ENCODE results near the gene COBL.

The COBL gene

DNA sequence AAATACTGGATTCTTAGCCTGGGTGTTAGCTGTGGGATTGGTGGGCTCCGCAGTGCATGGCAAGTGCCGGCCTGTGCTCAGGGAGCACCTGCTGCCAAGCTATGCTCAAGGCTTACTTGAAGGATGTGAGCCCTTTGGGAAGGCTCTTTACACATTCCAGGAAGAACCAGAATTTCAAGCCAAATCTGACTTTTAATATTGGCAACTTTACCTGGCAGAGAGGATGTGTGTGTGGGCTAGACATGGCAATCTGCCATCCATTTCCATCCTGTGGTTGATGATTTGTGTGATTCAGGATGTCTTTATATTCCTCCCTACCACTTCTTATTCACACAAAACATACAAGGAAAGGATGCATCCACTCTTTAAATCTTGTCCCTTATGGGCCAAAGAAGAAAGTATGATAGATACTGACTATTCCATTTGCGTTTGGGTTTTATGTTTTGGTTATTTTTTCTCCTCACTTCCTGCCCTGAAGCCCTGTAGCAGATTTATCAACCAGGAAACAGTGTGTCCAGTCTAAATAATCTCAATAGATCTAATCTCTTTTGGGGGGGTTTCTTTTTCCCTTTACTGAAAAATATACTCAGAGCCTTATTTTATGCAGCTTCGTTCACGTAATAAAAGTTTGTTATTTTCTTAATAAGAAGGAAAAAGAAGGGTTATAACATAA, 247.1 kb downstream of the COBL start:
- no peak for DNase-seq

DNA sequence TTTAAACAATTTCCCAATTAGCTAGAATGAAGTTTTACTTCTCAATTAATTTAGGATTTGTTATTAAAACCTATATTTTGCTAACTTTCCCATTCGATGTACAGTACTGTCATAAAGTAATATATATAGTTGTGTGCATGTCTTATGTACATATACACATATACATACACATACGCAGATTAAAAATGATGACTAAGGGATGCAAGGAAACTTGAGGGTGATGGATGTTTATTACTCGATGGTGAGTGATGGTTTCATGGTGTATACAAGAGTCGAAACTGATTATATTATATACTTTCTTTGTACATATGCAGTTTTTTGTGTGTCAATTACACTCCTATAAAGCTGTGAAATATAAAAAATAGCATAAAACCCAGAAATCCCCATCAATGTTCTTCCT, 248.2 kb downstream of the COBL start:
- DNase-seq = no peak

DNA sequence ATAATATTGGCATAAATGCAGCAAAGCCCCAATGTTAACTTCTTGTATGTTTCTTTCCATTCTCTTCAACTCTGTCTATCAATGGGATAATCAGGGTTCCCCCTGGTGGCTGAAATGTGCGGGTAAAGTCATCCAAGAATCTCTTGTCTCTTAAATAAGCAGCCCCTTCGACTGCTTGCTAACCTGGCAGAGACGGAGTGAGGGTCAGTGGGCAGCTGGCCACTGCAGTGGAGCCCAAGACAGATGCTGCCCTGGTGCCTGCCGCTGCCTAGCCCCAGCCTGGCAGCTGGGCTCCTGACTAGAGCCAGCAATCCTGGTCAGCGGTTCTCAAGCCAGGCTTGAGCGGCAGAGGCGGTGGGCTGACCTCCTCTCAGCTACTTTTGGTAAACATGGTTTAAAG, 248.9 kb downstream of the COBL start:
- DNase-seq = peak; percentile 71

DNA sequence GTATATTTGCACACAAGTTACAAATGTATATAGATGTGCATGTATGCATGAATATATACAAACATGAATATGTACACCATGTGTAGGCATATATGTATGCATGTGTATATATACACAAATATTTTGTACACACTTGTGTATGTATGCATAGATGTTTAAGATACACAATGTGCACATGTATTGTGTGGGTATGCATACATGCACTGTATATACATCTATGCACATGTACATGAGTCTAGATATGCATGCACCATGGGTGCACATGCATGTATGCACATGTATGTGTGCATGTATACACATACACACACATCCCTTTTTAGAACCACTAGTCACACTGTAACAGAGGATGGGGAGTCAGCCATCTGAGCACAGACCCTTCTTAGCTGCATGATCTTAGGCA, 249.4 kb downstream of the COBL start:
- no peak for DNase-seq

DNA sequence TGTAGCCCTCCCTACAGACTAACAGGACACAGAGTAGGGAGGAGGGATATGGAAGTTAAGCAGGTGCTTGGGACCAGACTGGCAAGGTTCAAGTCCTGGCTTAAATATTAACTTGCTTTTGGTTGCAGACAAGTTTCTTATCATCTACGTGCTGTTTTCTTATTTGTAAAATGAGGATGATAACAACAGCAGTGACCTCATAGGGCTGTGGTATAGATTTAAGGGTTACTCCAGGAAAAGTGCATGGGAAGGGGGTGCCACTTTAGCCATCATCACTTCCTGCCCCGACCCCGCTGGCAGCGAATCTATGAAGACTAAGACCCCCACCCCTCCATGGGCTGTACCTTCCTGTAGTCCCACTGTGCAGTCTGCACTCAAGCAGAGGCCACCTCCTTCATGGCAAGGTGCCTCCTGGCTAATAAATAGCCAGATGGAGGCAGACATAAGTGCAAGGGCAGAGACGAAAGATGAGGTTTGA, 250.2 kb downstream of the COBL start:
- DNase-seq = no peak

DNA sequence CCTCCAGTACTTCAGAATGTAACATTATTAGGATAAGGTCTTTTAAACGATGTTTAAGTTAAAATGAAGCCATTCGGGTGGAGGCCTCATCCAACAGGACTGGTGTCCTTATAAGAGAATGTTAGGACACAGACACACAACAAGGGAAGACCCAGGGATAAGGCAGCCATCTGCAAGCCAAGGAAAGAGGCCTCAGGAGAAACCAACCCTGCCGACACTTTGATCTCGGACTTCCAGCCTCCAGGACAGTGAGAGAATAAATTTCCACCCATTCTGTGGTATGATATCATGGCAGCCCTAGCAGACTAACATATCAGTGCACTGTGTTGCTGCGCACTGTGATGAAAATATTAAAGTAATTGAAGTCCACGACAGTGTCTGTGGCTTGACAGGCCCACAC, 250.8 kb downstream of the COBL start:
- no peak for DNase-seq

DNA sequence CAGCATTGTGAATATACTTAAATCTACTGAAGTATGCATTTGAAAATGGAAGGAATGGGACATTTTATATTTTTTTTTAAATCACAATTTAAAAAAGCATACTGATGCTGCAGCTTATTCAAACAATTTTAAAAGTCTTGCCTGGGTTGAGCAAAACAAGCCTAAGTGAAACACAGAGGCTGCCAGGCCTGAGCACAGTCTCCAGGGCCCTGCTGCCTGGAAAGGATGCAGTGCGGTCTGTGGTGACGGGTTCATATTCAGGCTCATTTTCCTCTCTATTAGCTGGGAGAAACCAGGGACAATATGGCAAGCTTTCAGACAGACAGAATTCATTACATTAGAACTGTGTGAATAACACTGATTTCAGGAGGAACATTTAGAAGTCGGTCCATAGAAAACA, 251.9 kb downstream of the COBL start:
- peak; percentile 44 for DNase-seq

DNA sequence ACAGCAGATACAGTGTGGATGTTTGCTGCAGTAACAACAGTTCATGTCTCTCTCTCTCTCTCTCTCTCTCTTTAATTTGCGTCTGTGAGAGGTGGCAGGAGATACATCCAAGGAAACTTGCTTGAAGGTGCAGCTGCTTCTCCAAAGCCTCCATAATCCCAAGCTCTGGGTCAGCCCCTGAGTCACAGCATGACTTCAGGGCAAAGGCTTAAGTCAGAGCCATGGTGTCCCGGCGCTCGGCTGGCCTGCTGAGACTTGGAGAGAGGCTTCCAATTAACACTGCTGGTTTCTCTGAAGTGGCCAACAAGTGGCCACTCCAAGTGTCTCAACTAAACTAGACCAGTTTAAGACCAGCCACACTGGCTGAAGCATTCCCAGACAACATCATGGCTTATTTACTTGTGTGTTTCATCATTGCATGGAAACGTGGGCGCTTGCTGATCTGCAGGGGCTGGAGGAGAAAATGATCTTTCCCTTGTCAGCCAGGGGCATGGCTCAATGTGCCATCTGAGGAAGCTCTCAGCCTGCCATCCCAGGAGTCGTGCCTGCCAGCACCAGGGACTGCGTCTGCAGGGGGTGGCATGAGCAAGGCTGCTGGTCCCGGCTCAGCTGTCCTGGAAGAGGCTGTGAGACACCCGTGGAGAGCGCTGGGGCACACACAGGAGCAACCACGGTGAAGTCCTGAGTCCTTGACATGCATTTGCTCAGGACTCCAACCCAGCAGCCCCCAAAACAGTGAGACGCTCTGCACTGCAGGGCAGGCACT, 254.2 kb downstream of the COBL start:
- DNase-seq = no peak

DNA sequence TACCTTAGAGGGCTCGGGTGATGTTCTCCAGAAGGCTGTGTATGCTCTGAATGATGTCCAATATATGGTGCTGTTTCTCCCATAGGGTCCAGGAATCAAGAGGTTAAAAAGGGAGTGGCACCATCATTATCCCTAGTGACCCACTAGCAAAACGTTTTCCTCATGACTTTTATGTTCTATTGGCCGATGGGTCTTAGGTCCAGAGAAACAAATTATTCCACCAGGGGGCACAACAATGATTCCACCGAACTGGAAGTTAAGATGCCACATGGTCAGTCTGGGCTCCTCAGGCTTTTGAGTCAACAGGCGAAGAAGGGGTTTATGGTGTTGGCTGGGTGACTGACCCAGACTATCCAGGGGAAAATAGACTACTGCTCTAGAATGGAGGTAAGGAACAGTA, 256.1 kb downstream of the COBL start:
- DNase-seq = no peak

DNA sequence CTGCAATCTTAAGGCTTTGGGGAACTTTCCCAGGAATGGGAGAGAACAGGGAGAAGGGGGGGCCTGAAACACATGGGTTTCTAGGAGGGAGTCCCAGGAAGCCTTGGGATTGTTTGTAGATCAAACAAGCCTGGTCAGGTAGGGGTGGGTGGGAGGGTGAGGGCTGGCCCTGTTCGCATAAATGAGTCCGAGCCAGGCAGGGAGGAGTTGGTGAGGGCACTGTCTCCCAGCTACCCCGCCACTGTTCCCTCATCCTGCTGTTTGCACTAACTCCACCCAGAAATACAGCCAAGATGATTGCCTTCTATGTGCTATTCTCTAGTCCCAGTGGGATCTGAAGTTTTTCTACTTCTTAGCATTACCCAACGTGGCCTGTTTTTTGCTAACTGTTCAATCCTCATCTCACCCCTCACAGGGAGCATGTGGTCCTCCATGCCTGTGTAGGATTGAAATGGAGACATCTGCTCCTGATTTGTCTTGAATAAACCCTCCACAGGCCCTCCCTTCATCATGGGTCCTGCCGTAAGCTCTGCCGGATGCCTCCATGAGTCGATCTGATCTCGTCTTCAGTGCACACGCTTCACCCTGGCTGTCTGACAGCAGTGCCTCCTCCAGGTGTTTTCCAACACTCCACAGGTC, 257.0 kb downstream of the COBL start:
- DNase-seq = no peak

DNA sequence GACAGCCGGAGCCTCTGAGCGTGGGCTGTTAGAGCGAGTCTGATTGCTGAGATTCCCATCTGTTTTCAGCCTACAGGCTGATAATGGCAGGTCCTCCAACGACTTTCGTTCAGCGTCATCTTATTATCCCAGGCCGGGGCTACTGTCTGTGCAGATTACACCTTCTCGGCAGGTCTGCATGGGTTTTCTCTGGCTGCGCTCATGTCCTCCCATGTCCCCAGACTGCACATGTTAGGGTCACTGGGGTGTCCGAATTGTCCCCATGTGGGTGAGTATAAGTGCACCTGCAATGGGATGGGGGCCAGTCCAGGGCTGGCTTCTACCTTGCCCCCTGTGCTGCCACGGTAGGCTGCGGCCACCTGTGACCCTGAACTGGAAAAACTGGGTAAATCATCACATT, 257.8 kb downstream of the COBL start:
- DNase-seq = no peak

DNA sequence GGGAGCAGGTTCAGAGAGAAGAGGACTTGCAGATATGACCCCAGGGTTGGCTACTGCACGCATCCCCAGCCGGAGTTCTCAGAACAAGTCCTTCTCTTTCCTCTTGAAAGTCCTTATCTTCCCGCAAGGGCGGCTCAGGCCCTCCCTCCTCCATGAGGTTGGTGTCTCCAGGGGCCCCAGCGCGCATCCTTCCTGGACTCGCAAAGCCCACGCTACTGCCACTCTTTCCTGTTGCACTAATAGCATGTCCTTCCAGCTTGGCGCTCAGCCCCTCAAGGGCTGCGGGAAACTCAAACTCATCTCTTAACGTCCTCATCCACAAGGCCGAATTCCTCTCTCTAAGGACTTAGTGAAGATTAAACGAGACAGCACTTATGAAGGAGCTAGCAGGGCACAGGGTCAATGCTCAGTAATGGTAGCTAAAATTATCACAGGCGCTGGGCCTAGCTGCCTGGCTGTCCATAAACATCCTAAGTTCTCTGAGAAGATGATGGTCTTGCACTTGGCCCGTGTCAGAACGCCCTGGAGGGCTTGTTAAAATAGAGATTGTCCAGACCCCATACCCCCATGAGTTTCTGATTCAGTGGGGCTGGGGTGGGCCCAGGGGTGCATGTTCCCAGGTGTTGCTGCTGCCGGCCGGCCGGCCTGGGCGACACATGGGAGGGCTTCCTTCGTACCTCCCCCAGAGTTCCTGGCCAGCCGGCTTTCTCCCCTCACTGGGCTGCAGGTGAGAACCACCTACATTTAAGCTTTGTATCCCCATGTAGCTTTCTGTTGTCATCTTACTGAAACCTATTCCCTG, 261.4 kb downstream of the COBL start:
- DNase-seq = no peak

DNA sequence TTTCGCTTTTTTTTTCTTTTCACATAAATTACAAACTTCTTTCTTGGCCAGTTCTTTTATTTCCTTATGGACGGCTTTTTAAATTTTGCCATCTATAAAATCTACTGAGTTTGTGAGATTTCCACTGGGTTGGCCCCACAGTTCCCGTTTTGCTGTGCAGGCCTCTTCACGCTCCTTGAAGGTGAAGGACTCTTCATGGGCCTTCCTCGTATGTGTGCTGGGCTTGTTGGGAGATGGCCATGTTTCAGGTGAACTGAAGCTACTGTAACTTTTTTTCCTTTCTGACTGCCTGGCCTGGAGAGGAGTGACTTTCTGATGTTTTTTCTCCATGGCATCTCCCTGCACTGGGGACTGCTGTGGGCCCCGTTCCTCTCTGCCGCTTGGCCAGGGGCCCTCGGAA, 262.4 kb downstream of the COBL start:
- no peak for DNase-seq

DNA sequence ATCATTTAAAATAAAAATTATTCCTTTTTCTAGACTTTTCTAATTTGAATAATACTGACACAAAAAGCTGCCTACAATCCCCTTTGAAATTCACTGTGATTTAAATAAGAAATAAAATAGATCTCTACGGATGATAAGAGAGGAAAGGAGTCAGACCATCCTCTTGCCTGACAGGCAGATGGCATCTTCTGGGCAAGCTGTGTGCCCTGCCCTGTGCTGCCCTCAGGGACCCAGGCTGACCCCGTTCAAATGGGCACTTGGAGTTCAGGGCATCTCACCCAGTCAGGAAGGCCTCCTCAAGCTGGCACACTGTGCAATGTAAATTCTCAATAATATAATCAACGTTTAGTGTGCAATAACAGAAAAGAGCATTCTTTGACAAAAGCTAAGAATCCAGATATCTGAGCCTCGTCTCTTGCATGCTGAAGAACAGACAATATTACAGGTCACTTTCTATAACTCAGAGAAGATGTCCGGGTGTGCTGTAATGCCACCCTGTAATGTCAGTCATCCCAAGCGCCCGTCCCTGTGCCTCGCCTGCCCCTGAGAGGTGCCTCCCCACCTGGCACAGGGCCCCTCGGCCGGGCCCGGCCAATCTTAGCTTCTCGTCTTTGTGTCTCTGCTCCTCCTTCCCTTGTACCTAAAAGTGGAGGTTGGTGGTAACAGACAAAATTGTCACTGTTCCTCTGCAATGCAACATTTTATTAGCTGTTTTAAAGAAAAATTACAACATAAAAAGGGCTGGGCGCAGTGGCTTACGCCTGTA, 263.3 kb downstream of the COBL start:
- DNase-seq = no peak

DNA sequence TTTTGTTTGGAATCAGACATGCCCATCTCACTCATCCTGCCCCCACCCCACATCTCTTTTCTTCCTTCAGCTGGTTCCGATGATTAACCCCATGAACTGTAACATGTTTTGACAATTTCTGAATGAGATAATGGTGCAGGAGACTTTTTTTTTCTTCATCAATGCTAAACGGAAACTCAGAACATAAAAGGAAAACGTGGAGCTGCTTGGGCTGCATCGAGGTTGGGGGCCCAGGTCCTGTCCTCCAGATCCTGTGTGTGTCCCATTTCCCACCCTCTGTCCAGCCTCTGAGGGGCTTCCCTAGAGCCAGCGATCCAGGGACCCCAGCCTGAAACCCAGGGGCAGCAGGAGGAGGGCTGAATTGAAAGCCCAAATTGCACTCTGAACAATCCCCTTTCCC, 270.1 kb downstream of the COBL start:
- DNase-seq = no peak

DNA sequence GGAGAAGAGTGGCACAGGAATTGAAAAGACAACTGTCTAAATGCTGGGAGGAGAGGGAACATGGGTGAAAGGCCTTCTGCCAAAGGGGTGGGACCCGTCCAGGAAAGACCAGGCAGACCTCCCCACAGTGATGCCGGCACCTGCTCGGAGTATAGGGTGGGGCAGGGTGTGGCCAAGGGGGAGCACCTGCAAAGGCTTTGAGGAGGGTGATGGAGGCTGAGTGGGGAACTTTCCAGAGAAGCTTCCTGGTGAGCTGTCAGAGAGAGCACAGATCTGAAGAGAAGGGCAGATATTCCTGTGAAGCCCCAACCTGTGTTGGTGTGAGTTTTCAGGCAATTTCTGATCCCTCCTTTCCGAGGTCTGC, 270.5 kb downstream of the COBL start:
- no peak for DNase-seq

DNA sequence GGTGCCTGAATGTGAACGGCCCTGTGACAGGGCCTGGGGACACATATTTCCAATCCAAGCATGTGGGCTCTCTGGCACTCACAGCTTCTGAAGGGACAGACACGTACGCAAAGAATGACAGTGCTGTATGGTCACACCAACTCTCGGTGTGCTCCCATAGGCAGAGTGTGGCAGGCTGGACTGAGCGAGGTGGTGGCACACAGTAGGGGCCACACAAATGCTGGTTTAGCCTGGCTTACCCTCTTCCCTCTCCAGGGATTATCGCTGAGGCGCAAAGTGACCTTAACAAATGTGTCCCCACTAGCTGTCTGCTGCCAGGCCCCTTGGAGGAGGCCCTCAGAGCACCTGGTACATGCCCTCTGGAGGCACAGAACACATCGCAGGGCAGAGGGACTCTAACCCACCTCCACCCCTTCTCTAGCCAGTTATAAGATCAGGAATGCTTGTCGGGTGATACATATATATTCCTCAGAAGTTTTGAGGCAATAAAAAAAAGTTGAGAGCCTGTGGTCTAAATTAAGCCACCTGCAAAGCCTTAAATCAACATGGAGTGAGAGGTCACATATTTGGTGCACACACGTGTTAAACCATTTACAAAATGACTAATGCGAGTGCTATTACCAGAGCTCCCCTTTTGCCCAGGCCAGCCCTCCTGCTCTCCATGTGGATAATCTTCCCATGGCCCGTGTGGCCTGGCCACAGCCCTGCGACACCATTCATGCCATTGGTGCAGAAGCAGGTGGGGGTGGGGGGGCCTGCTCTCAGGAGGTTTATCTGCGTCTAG, 271.1 kb downstream of the COBL start:
- DNase-seq = no peak

DNA sequence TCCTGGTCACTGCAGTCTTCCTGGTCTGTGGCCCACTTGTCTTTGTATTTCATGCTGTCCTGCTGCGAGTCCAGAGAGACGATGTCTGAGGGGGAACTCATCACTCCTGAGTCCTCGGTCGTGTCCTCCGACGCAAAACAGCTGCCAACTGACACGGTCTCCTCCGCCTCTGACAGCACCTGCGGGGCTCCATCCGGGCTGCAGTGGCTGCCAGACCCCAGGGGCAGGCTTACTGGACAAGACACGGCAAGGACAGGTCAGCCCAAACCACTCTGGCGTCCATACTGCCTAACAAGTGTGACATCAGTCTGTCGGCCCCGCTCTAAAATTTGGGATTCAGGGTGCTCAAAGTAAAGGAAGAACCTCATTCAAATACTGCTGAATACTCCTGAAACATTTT, 273.1 kb downstream of the COBL start:
- DNase-seq = no peak

DNA sequence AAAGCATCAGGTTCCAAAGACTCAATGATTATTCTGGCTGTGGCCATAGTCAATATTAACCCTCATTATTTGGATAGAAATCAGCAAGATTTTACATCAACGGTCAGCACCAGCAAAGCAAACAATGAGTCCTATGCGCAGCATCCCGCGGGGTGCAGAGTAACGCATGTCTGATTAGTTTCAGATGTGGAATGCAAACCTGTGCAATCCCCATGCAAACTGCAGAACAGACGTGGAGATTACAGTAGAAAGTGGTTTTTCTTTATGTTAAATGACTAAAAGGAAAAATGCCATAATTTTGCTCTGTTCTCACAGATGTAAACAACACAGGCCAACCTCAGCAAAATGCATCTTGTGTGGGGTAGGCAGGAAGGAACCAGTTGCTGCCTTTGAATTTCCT, 275.8 kb downstream of the COBL start:
- DNase-seq = no peak

DNA sequence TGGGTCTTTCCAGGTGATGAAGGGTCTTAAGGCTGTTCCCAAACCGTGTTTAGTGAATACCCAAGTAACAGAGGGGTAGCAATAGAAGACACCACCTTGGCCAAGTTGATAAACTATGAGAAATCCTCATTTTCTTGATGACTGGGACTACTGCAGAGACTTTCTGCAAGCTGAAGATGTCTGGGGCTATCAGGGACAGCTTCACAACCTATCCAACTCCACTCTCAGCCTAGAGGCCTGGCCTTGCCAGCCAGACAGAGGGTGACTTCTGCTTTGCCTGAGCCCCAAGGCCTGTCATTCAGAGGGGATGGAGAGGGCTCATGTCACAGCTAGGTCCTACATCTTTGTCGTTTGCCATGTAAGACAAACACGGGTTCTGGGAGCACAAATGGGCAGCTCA, 278.0 kb downstream of the COBL start:
- no peak for DNase-seq

DNA sequence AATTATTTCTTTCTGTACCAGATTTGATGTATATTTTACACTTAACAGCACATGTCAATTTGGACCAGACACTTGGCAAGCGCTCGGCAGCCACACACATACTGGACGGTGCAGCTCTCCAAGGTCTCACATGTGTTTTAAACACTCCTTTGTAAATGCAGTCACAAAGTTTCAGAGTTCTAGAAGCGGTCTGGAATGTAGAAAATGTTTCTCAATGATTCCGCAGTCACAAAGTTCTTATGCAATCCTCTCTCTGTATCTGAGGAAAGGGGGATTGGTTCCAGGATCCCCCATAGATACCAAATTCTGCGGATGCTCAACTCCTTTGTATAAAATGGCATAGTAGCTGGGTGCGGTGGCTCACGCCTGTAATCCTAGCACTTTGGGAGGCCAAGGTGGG, 280.9 kb downstream of the COBL start:
- no peak for DNase-seq

Data from femur (tissue), 1 donor.